22Rv1 (cell line): ENCODE measurements around the gene SEPTIN3.

ENCODE experiments used
- H3K27ac ChIP-seq: fragments of 450-650 bp; 2 replicates; pipeline ENCODE4 v1.5.1; 2017
- CTCF ChIP-seq: fragments of 450-650 bp; IDR thresholded peaks from 2 replicates; pipeline ENCODE4 v1.5.1; 2017; ENCODE audit warnings: mild to moderate bottlenecking
- ZFX ChIP-seq: fragments of 450-650 bp; IDR thresholded peaks from 2 replicates; pipeline ENCODE4 v1.6.1; 2017; ENCODE audit warnings: antibody characterized with exemption, borderline replicate concordance

The SEPTIN3 gene

GRCh38 chr22:41970601-41971000 is 1.4 kb downstream of the SEPTIN3 start:
- TF ChIP-seq CTCF (no peak), ZFX (no peak)
- no peak overlapping the region for H3K27ac ChIP-seq

GRCh38 chr22:41971431-41971830 is 2.2 kb downstream of the SEPTIN3 start:
- TF ChIP-seq ZFX (no peak), CTCF (no peak)

GRCh38 chr22:41974691-41975290 is 5.5 kb downstream of the SEPTIN3 start:
- H3K27ac ChIP-seq, result no peak overlapping the region
- TF ChIP-seq ZFX, result no peak
- TF ChIP-seq CTCF, result no peak

More at GRCh38 chr22:41971431-41971830, 2.2 kb downstream of the SEPTIN3 start:
- H3K27ac ChIP-seq, result no peak overlapping the region

- no peak for TF ChIP-seq ZFX
- TF ChIP-seq CTCF, result no peak
- H3K27ac ChIP-seq, result no peak overlapping the region
Observed at GRCh38 chr22:41975299-41976069, 6.2 kb downstream of the SEPTIN3 start.

GRCh38 chr22:41976070-41976901 is 7.0 kb downstream of the SEPTIN3 start:
- no peak overlapping the region for H3K27ac ChIP-seq
- TF ChIP-seq ZFX (no peak), CTCF (no peak)

- no peak for TF ChIP-seq CTCF
- TF ChIP-seq ZFX, result no peak
- no peak overlapping the region for H3K27ac ChIP-seq
Observed at GRCh38 chr22:41976961-41977566, 7.8 kb downstream of the SEPTIN3 start.
